Glutamatergic neuron (in vitro differentiated cells): Measurements from ENCODE around the gene ZNF770. TPM values are rescaled to one million over a fixed set of nuclear protein-coding genes. Genes with fewer than 3 reads are reported as not detected.
A peak's percentile ranks its signal among the peaks of the same experiment; 100 is the strongest.

Experiments used
- DNase-seq: peaks from one replicate; pipeline ENCODE4 v3.0.0; 2022
- H3K27ac Mint-ChIP-seq: one replicate; pipeline ENCODE4 v1.8.0; 2020; ENCODE audit warnings: mild to moderate bottlenecking, mixed read lengths, inconsistent platforms; ENCODE audit not compliant: unreplicated experiment
- H3K27me3 Mint-ChIP-seq: one replicate; pipeline ENCODE4 v1.8.0; 2020; ENCODE audit warnings: mild to moderate bottlenecking, moderate library complexity, mixed read lengths, inconsistent platforms; ENCODE audit not compliant: unreplicated experiment
- H3K36me3 Mint-ChIP-seq: one replicate; pipeline ENCODE4 v1.8.0; 2020; ENCODE audit warnings: mild to moderate bottlenecking, mixed read lengths, inconsistent platforms; ENCODE audit not compliant: unreplicated experiment
- H3K4me1 Mint-ChIP-seq: one replicate; pipeline ENCODE4 v1.8.0; 2020; ENCODE audit warnings: mild to moderate bottlenecking, low read depth, mixed read lengths, inconsistent platforms; ENCODE audit not compliant: unreplicated experiment
- H3K4me3 Mint-ChIP-seq: one replicate; pipeline ENCODE4 v1.8.0; 2020; ENCODE audit warnings: mild to moderate bottlenecking, mixed read lengths, inconsistent platforms; ENCODE audit not compliant: unreplicated experiment
- H3K9me3 Mint-ChIP-seq: one replicate; pipeline ENCODE4 v1.8.0; 2020; ENCODE audit warnings: mild to moderate bottlenecking, moderate library complexity, mixed read lengths, inconsistent platforms; ENCODE audit not compliant: unreplicated experiment
- CTCF ChIP-seq: fragments of 200-600 bp; sonication (generic); IDR thresholded peaks from one replicate; pipeline ENCODE4 v1.5.0; 2021; ENCODE audit not compliant: partially characterized antibody, unreplicated experiment
- total RNA-seq: library from RNA; stranded (reverse); fragmentation: NEBNext Ultra II Directional; extraction: Animal tissue kit (Norgen Biotek cat#: 25700); gene quantifications from one replicate; pipeline ENCODE4 v1.2.1, GENCODE V29; 2021; ENCODE audit not compliant: unreplicated experiment

Gene ZNF770
- total RNA-seq, 1 donor from 2014 or later: 39.3 TPM

GRCh38 chr15:34993877-34994276 lies 5.8 kb upstream of the ZNF770 start:
- TF ChIP-seq CTCF: no peak
- no peaks in the 10 kb centered on the region for H3K36me3 Mint-ChIP-seq
- peaks cover 1% of the 10 kb centered on the region for H3K27me3 Mint-ChIP-seq
- peaks cover 1% of the 10 kb centered on the region for H3K9me3 Mint-ChIP-seq
- H3K27ac Mint-ChIP-seq: no peak overlapping the region
- H3K4me3 Mint-ChIP-seq: no peak overlapping the region
- H3K4me1 Mint-ChIP-seq: peaks cover 5% of the 10 kb centered on the region
- DNase-seq: no peak

- peaks cover under 1% of the 10 kb centered on the region for H3K4me1 Mint-ChIP-seq
- H3K36me3 Mint-ChIP-seq: no peaks in the 10 kb centered on the region
- no peak for DNase-seq
- no peak overlapping the region for H3K4me3 Mint-ChIP-seq
- no peak overlapping the region for H3K27ac Mint-ChIP-seq
- H3K9me3 Mint-ChIP-seq: peaks cover 4% of the 10 kb centered on the region
- TF ChIP-seq CTCF: no peak
- H3K27me3 Mint-ChIP-seq: peaks cover under 1% of the 10 kb centered on the region
Observed at GRCh38 chr15:34993412-34993811, 5.3 kb upstream of the ZNF770 start.

GRCh38 chr15:34987609-34988026 lies 469 bp downstream of the ZNF770 start:
- Mint-ChIP-seq H3K36me3 (no peaks in the 10 kb centered on the region), H3K4me1 (peaks cover 10% of the 10 kb centered on the region), H3K9me3 (peaks cover 6% of the 10 kb centered on the region), H3K27ac (peak overlapping the region; percentile 93), H3K4me3 (peak overlapping the region; percentile 98), H3K27me3 (no peaks in the 10 kb centered on the region)
- peak; percentile 17 for DNase-seq
- no peak for TF ChIP-seq CTCF

- peaks cover 10% of the 10 kb centered on the region for H3K4me1 Mint-ChIP-seq
- no peak for TF ChIP-seq CTCF
Observed at GRCh38 chr15:34986771-34987480, 1.2 kb downstream of the ZNF770 start.

GRCh38 chr15:34986326-34986725 lies 1.8 kb downstream of the ZNF770 start:
- peak overlapping the region; percentile 78 for H3K27ac Mint-ChIP-seq
- peak overlapping the region; percentile 98 for H3K4me3 Mint-ChIP-seq
- TF ChIP-seq CTCF: no peak
- H3K36me3 Mint-ChIP-seq: no peaks in the 10 kb centered on the region
- DNase-seq: no peak
- H3K9me3 Mint-ChIP-seq: peaks cover 6% of the 10 kb centered on the region
- H3K4me1 Mint-ChIP-seq: peaks cover 10% of the 10 kb centered on the region
- H3K27me3 Mint-ChIP-seq: no peaks in the 10 kb centered on the region

More at GRCh38 chr15:34986771-34987480, 1.2 kb downstream of the ZNF770 start:
- peak overlapping the region; percentile 98 for H3K4me3 Mint-ChIP-seq
- peaks cover 6% of the 10 kb centered on the region for H3K9me3 Mint-ChIP-seq
- no peak for DNase-seq
- H3K36me3 Mint-ChIP-seq: no peaks in the 10 kb centered on the region
- H3K27ac Mint-ChIP-seq: peak overlapping the region; percentile 93
- H3K27me3 Mint-ChIP-seq: no peaks in the 10 kb centered on the region
